Endodermal cell (in vitro differentiated cells): Measurements from ENCODE around the gene SORCS2. TPM values are rescaled to one million over a fixed set of nuclear protein-coding genes. Genes with fewer than 3 reads are reported as not detected.

ENCODE experiments used
- DNase-seq: peaks from one replicate; pipeline ENCODE4 v3.0.0-alpha.2; 2017
- H3K27ac ChIP-seq: 2 replicates; pipeline ENCODE4 v1.5.1; 2013; ENCODE audit warnings: mild to moderate bottlenecking, low read depth, low read length, moderate library complexity
- H3K27me3 ChIP-seq: 2 replicates; pipeline ENCODE4 v1.6.1; 2013; ENCODE audit warnings: mild to moderate bottlenecking, low read length, moderate library complexity; ENCODE audit not compliant: insufficient read depth, control insufficient read depth, poor library complexity, severe bottlenecking
- H3K36me3 ChIP-seq: 2 replicates; pipeline ENCODE4 v1.7.0; 2013; ENCODE audit warnings: mild to moderate bottlenecking, low read length, moderate library complexity; ENCODE audit not compliant: control insufficient read depth, insufficient read depth
- H3K4me1 ChIP-seq: one replicate; pipeline ENCODE4 v1.7.0; 2013; ENCODE audit warnings: low read length; ENCODE audit not compliant: control insufficient read depth, insufficient read depth
- H3K4me3 ChIP-seq: 2 replicates; pipeline ENCODE4 v1.5.1; 2013; ENCODE audit warnings: mild to moderate bottlenecking, low read length, moderate library complexity
- H3K9ac ChIP-seq: 2 replicates; pipeline ENCODE4 v1.6.1; 2013; ENCODE audit warnings: mild to moderate bottlenecking, low read length, moderate library complexity; ENCODE audit not compliant: poor library complexity, severe bottlenecking; ENCODE audit errors: extremely low read depth
- H3K9me3 ChIP-seq: 2 replicates; pipeline ENCODE4 v1.6.1; 2013; ENCODE audit warnings: mild to moderate bottlenecking, low read length, moderate library complexity; ENCODE audit not compliant: control insufficient read depth
- H3K27ac Mint-ChIP-seq: 2 replicates; pipeline ENCODE4 v1.8.0; 2020; ENCODE audit warnings: mixed read lengths
- H3K27me3 Mint-ChIP-seq: 2 replicates; pipeline ENCODE4 v1.8.0; 2021; ENCODE audit warnings: mild to moderate bottlenecking, mixed read lengths; ENCODE audit not compliant: insufficient read depth
- H3K36me3 Mint-ChIP-seq: 2 replicates; pipeline ENCODE4 v1.8.0; 2020; ENCODE audit warnings: low read depth, mixed read lengths
- H3K4me1 Mint-ChIP-seq: 2 replicates; pipeline ENCODE4 v1.8.0; 2020; ENCODE audit warnings: mixed read lengths
- H3K4me3 Mint-ChIP-seq: 2 replicates; pipeline ENCODE4 v1.8.0; 2020; ENCODE audit warnings: mild to moderate bottlenecking, moderate library complexity, mixed read lengths
- H3K9me3 Mint-ChIP-seq: 2 replicates; pipeline ENCODE4 v1.8.0; 2020; ENCODE audit warnings: mild to moderate bottlenecking, mixed read lengths
- WGBS, 2 experiments: methylation state at CpG; one replicate each; pipeline versions ENCODE4 v1.1.5 to v1.1.7; 2013; ENCODE audit warnings: missing lambda C conversion rate in 2 of 2, mixed read lengths in 1 of 2; ENCODE audit not compliant: insufficient coverage in 1 of 2, insufficient read length in 1 of 2; 5-methylcytosine and 5-hydroxymethylcytosine counted together
- total RNA-seq, 2 donors: library from RNA; stranded (reverse); fragmentation: NEBNext Ultra II Directional in 1 of 2; extraction: Animal tissue kit (Norgen Biotek cat#: 25700) in 1 of 2; gene quantifications; 2 replicates in 1 of 2; 3 replicates in 1 of 2; pipeline ENCODE4 v1.2.1, GENCODE V29; 2021
- TF ChIP-seq, protein P1 (sequence below): fragments of 200-600 bp; sonication (generic); conservative IDR thresholded peaks from 2 replicates; pipeline ENCODE4 v1.5.0; 2021; ENCODE audit warnings: antibody characterized with exemption, mild to moderate bottlenecking

The SORCS2 gene
- total RNA-seq, 2 donors from 2014 or later = 1.4 to 1.9 TPM

DNA sequence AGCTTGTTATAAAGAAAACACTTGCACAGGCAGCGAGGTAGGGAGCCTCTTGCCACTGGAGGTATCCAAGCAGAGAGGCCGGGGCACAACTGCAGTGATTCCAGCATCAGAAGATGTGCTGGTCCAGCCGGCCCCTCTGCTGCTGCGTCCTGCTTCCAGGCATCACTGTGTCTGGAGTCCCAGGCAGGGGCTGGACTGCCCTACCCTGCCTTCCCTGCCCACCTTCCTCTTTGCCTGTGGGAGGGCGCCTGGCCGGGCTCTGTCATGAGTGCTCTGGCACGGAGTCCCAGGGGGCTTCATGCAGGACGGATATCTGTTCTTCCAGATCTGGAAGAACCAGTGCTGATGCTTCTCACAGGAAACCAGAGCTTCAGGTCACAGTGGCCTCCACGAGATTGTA, 430.0 kb downstream of the SORCS2 start:
- peaks cover 7% of the 10 kb centered on the region for H3K27me3 ChIP-seq
- H3K4me1 ChIP-seq = no peaks in the 10 kb centered on the region
- no peaks in the 10 kb centered on the region for H3K9me3 ChIP-seq
- Mint-ChIP-seq H3K27ac (no peak overlapping the region), H3K27me3 (peaks cover 2% of the 10 kb centered on the region), H3K9me3 (no peaks in the 10 kb centered on the region), H3K4me3 (no peak overlapping the region), H3K4me1 (no peaks in the 10 kb centered on the region), H3K36me3 (no peaks in the 10 kb centered on the region)
- no peaks in the 10 kb centered on the region for H3K36me3 ChIP-seq
- H3K9ac ChIP-seq = no peak overlapping the region
- H3K27ac ChIP-seq = no peak overlapping the region
- TF ChIP-seq, protein P1, sequence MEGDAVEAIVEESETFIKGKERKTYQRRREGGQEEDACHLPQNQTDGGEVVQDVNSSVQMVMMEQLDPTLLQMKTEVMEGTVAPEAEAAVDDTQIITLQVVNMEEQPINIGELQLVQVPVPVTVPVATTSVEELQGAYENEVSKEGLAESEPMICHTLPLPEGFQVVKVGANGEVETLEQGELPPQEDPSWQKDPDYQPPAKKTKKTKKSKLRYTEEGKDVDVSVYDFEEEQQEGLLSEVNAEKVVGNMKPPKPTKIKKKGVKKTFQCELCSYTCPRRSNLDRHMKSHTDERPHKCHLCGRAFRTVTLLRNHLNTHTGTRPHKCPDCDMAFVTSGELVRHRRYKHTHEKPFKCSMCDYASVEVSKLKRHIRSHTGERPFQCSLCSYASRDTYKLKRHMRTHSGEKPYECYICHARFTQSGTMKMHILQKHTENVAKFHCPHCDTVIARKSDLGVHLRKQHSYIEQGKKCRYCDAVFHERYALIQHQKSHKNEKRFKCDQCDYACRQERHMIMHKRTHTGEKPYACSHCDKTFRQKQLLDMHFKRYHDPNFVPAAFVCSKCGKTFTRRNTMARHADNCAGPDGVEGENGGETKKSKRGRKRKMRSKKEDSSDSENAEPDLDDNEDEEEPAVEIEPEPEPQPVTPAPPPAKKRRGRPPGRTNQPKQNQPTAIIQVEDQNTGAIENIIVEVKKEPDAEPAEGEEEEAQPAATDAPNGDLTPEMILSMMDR = no peak
- no peak for DNase-seq
- H3K4me3 ChIP-seq = no peak overlapping the region
- WGBS, 2 experiments = 89 to 98% methylated on average over 7 to 9 of the region's 9 CpGs

DNA sequence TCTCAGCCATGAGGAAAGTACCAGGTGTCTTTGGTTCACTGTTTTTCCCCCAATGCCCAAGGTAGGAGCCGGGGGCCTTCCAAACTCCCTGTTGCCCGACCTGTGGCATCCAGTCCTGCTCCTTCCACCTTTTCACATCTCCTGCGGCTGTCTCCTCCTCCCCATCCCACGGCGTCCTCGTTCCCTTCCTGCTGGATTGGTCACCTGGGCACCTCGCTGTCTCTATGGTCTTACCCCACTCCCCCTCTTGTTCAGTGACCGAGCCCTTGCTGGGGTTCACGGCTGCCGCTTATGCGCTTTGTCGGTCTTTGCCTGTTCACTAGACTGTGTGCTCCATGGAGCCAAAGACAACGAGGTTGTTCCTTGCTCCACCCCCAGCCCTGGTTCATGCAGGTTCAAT, 431.1 kb downstream of the SORCS2 start:
- Histone ChIP-seq H3K4me1 (no peaks in the 10 kb centered on the region), H3K9ac (no peak overlapping the region), H3K4me3 (no peak overlapping the region), H3K27ac (no peak overlapping the region), H3K9me3 (no peaks in the 10 kb centered on the region), H3K36me3 (no peaks in the 10 kb centered on the region), H3K27me3 (no peaks in the 10 kb centered on the region)
- Mint-ChIP-seq H3K4me1 (no peaks in the 10 kb centered on the region), H3K36me3 (no peaks in the 10 kb centered on the region), H3K4me3 (no peak overlapping the region), H3K27me3 (peaks cover 2% of the 10 kb centered on the region), H3K9me3 (no peaks in the 10 kb centered on the region), H3K27ac (no peak overlapping the region)
- no peak for DNase-seq
- TF ChIP-seq, protein P1 = no peak
- 90 to 98% methylated on average over 10 to 13 of the region's 13 CpGs for WGBS, 2 experiments

DNA sequence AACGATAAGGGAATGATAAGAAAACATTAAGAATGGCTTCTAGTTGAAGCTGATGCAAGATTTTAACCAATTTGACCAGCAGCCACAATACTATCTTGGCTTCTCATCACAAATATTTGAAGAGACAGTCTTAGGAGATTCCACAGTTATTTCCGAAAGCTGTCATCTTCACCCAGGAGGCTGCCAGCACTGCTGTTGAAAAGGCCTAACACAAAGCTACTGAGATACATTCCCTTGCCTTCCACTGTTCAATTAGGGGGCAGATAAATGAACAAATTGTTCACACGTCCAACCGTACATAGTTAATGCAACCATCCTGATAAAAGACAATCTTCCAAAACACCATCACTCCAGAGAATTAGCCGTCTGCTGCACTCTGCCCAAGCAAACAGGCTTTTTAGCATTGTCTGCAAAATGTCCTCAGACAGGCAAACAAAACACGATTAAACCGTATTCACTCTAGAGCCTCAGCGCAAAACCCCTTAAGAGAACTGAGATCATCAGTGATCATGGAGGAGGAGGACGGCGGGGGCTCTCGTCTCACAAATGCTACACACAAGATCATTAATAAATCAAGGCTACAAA, 432.1 kb downstream of the SORCS2 start:
- no peak overlapping the region for H3K9ac ChIP-seq
- no peak overlapping the region for H3K4me3 ChIP-seq
- Mint-ChIP-seq H3K27ac (no peak overlapping the region), H3K36me3 (no peaks in the 10 kb centered on the region), H3K27me3 (peaks cover 2% of the 10 kb centered on the region), H3K4me3 (no peak overlapping the region), H3K4me1 (no peaks in the 10 kb centered on the region), H3K9me3 (no peaks in the 10 kb centered on the region)
- TF ChIP-seq, protein P1 = no peak
- H3K27ac ChIP-seq = no peak overlapping the region
- no peak for DNase-seq
- no peaks in the 10 kb centered on the region for H3K36me3 ChIP-seq
- no peaks in the 10 kb centered on the region for H3K9me3 ChIP-seq
- no peaks in the 10 kb centered on the region for H3K4me1 ChIP-seq
- WGBS, 2 experiments = 91 to 93% methylated on average over 7 to 10 of the region's 11 CpGs
- no peaks in the 10 kb centered on the region for H3K27me3 ChIP-seq
